Measurements from ENCODE around the gene TP63. TPM values are rescaled to one million over a fixed set of nuclear protein-coding genes. Genes with fewer than 3 reads are reported as not detected.

TP63 gene
- total and polyA plus RNA-seq, 12 donors = 0.11 to 0.84 (median 0.16) TPM; not detected in 1

DNA sequence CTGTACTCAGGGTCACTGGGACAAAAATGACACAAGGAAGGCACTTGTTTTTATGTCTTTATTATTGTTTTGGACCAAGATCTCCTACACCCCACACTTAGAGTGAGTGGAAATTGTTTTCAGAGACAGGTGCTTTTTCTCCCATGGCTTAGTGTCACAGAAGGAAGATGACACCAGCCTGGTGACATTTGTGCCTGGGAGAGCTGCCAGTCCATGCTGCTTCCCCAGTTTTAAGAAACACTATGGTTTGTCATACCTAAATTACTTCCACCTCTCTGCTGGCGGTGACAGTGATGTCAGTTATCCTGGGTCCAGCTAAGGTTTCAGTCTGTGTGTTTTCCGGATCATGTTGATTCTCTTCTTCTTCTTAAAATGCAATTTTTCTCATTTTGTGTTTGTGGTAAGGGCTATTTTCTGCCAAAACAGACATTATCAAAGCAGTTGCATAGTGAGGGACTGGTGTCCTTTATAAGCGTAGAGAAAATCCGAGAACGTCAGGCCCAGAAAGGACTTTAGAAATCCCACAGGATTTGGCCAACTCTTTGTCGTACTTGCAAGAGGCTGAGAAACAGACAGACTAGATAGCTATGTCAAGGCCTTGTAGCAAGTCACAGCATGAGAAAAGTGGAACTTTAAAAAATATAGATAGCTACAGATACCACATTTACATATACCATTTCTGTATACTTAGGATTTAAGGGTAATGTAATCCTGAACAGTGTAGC lies 149.5 kb downstream of the TP63 start:
- intact Hi-C loops (cut with DNase I) = no loop called here
- no peak overlapping the region for H3K4me3 ChIP-seq
- no peak for DNase-seq
- WGBS, 4 donors = 78 to 97% (median 96%) methylated on average over 6 of the region's 6 CpGs
- H3K9me3 ChIP-seq (replicated peaks in 1 of 3) = peaks cover 0 to 4% (median 0%) of the 10 kb centered on the region in 3 donors
- H3K27me3 ChIP-seq = no peaks in the 10 kb centered on the region
- H3K27ac ChIP-seq = no peak overlapping the region
- no peaks in the 10 kb centered on the region for H3K4me1 ChIP-seq (replicated peaks in 1 of 2)
- TF ChIP-seq CTCF (IDR thresholded peaks at IDR 0.05) (no peak), POLR2A (IDR thresholded peaks at IDR 0.05) (no peak)
- no peaks in the 10 kb centered on the region for H3K36me3 ChIP-seq (replicated peaks in 1 of 2)

- TF ChIP-seq POLR2A (IDR thresholded peaks at IDR 0.05) (no peak), CTCF (IDR thresholded peaks at IDR 0.05) (no peak)
- Histone ChIP-seq H3K4me1 (replicated peaks in 1 of 2) (no peaks in the 10 kb centered on the region), H3K4me3 (no peak overlapping the region), H3K9me3 (replicated peaks in 1 of 3) (peaks cover 0 to 4% (median 0%) of the 10 kb centered on the region in 3 donors), H3K27ac (no peak overlapping the region), H3K36me3 (replicated peaks in 1 of 2) (no peaks in the 10 kb centered on the region), H3K27me3 (no peaks in the 10 kb centered on the region)
- intact Hi-C loops (cut with DNase I) = no loop called here
- WGBS, 4 donors = 88 to 93% (median 91%) methylated on average over 6 of the region's 6 CpGs
- no peak for DNase-seq
Measured at GRCh38 chr3:189781415-189781814, 150.2 kb downstream of the TP63 start.

DNA sequence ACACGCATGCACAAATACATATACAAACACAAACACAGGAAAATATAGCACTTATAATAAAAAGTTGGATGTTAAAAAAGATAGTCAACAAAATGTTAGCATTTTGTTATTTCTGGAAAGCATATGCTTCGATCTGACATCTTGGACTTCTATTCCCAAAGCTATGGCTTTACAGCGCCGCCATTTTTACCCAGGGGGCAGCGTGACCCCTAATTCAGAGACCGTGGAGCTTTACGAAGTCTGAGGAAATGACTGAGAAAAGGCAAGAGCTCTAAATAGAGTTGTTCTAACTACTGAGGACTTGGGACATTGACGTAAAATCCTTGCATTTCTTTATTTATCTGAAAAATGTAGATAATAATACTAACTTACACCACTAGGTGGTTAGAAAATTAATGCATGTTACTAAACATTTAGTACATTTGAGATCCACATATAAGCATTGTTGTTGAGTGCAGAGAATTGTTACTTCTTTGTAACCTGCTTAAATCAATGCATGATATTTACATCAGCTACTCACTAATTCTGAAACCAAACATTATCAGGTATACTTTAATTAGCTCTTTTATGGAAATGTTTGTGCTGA lies 155.4 kb downstream of the TP63 start:
- Histone ChIP-seq H3K4me1 (replicated peaks in 1 of 2) (no peaks in the 10 kb centered on the region), H3K27ac (no peak overlapping the region), H3K36me3 (replicated peaks in 1 of 2) (no peaks in the 10 kb centered on the region), H3K27me3 (no peaks in the 10 kb centered on the region), H3K4me3 (no peak overlapping the region), H3K9me3 (replicated peaks in 1 of 3) (peaks cover 0 to 4% (median 0%) of the 10 kb centered on the region in 3 donors)
- WGBS, 4 donors = 93 to 95% (median 95%) methylated on average over 8 of the region's 8 CpGs
- intact Hi-C loops (cut with DNase I) = no loop called here
- TF ChIP-seq POLR2A (IDR thresholded peaks at IDR 0.05) (no peak), CTCF (IDR thresholded peaks at IDR 0.05) (no peak)
- no peak for DNase-seq

DNA sequence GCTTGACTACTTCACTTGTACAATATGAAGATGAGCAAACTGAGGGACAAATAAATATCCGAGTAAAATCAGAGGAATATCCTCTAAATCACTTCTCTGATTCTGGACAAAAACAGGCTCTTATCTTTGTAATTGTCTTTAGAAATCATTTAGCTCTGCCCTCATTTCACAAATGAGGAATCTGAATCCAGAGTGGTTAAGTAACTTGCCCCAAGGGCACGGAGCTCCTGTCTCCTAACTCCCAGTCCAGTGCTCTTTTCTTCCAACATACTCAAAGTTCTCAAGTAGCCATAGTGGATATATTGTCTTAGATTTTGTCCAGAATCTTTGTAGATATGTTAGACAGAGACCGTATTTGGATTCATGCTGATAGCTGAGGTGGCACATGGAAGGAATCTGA lies 156.0 kb downstream of the TP63 start:
- no peak for TF ChIP-seq POLR2A (IDR thresholded peaks at IDR 0.05)
- TF ChIP-seq CTCF (IDR thresholded peaks at IDR 0.05) = no peak
- no peak overlapping the region for H3K4me3 ChIP-seq
- H3K9me3 ChIP-seq (replicated peaks in 1 of 3) = peaks cover 0 to 4% (median 0%) of the 10 kb centered on the region in 3 donors
- H3K36me3 ChIP-seq (replicated peaks in 1 of 2) = no peaks in the 10 kb centered on the region
- 87 to 92% (median 90%) methylated on average over 3 of the region's 3 CpGs for WGBS, 4 donors
- H3K27ac ChIP-seq = no peak overlapping the region
- no peak for DNase-seq
- intact Hi-C loops (cut with DNase I) = no loop called here
- no peaks in the 10 kb centered on the region for H3K27me3 ChIP-seq
- H3K4me1 ChIP-seq (replicated peaks in 1 of 2) = no peaks in the 10 kb centered on the region

Measured in adrenal gland (tissue), 12 donors.